Calu3 (cell line): ENCODE measurements around the gene SMOC1. TPM values are rescaled to one million over a fixed set of nuclear protein-coding genes. Genes with fewer than 3 reads are reported as not detected.

Source experiments
- BruUV-seq: library from RNA; stranded (reverse); fragments of 400-500 nt; replicated peaks from 2 replicates; lab custom pipeline; 2021; lab: Mats Ljungman, UMichigan
- CTCF ChIA-PET: fragments of 300-600 bp; sonication (Branson Sonifier 250); formaldehyde crosslinking; loops from one replicate; lab custom pipeline; 2022; ENCODE audit warnings: antibody characterized with exemption; lab: Charles Lee
- DNase-seq: peaks from one replicate; pipeline ENCODE4 v3.0.0; 2022
- H3K27ac Mint-ChIP-seq: one replicate; pipeline ENCODE4 v1.8.0; 2022; ENCODE audit warnings: mixed read lengths; ENCODE audit not compliant: unreplicated experiment
- H3K27me3 Mint-ChIP-seq: one replicate; pipeline ENCODE4 v1.8.0; 2022; ENCODE audit warnings: mixed read lengths; ENCODE audit not compliant: unreplicated experiment
- H3K36me3 Mint-ChIP-seq: one replicate; pipeline ENCODE4 v1.8.0; 2022; ENCODE audit warnings: mild to moderate bottlenecking, moderate library complexity, mixed read lengths; ENCODE audit not compliant: insufficient read depth, unreplicated experiment
- H3K4me1 Mint-ChIP-seq: one replicate; pipeline ENCODE4 v1.8.0; 2022; ENCODE audit warnings: mild to moderate bottlenecking, low read depth, mixed read lengths; ENCODE audit not compliant: unreplicated experiment
- H3K4me3 Mint-ChIP-seq: one replicate; pipeline ENCODE4 v1.8.0; 2022; ENCODE audit warnings: mild to moderate bottlenecking, low read depth, moderate library complexity, mixed read lengths; ENCODE audit not compliant: unreplicated experiment
- H3K9me3 Mint-ChIP-seq: one replicate; pipeline ENCODE4 v1.8.0; 2022; ENCODE audit warnings: low read depth, mixed read lengths; ENCODE audit not compliant: unreplicated experiment
- intact Hi-C: fragments of 100-400 bp; cut with micrococcal nuclease; formaldehyde crosslinking; loops from one replicate; pipeline ENCODE4 v1.10.0; 2022; ENCODE audit not compliant: unreplicated experiment
- total RNA-seq: library from RNA; stranded (reverse); gene quantifications from 2 replicates; pipeline ENCODE4 v1.2.3, GENCODE V29; 2022
- TF ChIP-seq, protein P1 (sequence below): fragments of 200-600 bp; IDR thresholded peaks from one replicate; pipeline ENCODE4 v1.8.0; 2022; ENCODE audit warnings: antibody characterized with exemption; ENCODE audit not compliant: unreplicated experiment

The SMOC1 gene
- total RNA-seq, 1 experiment from 2014 or later, result 39.6 TPM

DNA sequence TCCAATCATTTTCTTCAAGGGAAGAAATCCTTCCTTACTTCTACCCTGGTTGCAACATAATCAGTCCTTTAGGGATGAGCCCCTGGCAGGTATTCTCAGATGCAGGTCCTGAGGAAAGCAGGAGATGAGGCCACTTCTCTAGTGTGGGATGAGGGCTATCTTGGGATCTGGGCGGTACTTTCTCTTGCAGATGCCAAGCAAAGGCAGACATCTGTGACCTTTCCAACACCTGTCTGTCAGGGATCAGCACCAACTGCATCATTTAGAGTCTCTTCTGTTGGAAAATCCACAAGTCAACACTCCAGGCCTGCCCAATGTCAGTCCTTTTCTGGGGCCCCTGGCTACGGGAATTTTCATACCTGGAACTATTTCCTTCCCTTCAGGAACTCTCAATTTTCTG is 180.3 kb downstream of the SMOC1 start:
- Mint-ChIP-seq H3K27me3 (peaks cover 37% of the 10 kb centered on the region), H3K4me3 (no peak overlapping the region), H3K4me1 (peaks cover 22% of the 10 kb centered on the region), H3K9me3 (no peaks in the 10 kb centered on the region), H3K36me3 (peaks cover 10% of the 10 kb centered on the region), H3K27ac (no peak overlapping the region)
- no TSS peak for BruUV-seq
- TF ChIP-seq, protein P1, sequence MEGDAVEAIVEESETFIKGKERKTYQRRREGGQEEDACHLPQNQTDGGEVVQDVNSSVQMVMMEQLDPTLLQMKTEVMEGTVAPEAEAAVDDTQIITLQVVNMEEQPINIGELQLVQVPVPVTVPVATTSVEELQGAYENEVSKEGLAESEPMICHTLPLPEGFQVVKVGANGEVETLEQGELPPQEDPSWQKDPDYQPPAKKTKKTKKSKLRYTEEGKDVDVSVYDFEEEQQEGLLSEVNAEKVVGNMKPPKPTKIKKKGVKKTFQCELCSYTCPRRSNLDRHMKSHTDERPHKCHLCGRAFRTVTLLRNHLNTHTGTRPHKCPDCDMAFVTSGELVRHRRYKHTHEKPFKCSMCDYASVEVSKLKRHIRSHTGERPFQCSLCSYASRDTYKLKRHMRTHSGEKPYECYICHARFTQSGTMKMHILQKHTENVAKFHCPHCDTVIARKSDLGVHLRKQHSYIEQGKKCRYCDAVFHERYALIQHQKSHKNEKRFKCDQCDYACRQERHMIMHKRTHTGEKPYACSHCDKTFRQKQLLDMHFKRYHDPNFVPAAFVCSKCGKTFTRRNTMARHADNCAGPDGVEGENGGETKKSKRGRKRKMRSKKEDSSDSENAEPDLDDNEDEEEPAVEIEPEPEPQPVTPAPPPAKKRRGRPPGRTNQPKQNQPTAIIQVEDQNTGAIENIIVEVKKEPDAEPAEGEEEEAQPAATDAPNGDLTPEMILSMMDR, result no peak
- intact Hi-C loops, result no loop called here
- DNase-seq, result no peak
- CTCF ChIA-PET, result no interaction called here

DNA sequence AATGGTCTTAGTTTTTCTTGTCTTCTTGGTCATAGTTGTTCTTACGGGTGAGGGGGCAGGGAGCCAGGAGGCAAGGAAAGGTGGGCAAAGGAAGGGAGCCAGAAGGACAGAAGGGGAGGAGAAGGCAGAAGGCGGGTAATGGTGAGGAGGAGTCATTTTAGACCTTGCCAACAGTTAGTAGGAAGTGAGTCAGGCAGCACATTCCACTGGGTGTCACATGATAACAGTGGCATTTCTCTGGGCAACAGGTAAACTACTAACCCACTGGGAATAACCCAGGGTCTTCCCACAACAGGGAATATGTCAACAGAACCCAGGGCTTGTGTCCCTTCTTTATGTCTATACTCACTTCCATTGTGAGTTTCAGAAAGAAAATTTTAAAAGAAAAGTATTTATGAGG is 181.9 kb downstream of the SMOC1 start:
- Mint-ChIP-seq H3K4me3 (no peak overlapping the region), H3K4me1 (peaks cover 22% of the 10 kb centered on the region), H3K9me3 (no peaks in the 10 kb centered on the region), H3K27me3 (peaks cover 24% of the 10 kb centered on the region), H3K36me3 (peaks cover 10% of the 10 kb centered on the region), H3K27ac (peak overlapping the region; percentile 25)
- TF ChIP-seq, protein P1, result no peak
- no TSS peak for BruUV-seq
- intact Hi-C loops, result no loop called here
- peak; percentile 49 for DNase-seq
- CTCF ChIA-PET, result interaction anchor here (1.0 kb wide), 1 partner anchor 13 kb away, joined by 3 read pairs; no protein-coding TSS in a partner anchor

DNA sequence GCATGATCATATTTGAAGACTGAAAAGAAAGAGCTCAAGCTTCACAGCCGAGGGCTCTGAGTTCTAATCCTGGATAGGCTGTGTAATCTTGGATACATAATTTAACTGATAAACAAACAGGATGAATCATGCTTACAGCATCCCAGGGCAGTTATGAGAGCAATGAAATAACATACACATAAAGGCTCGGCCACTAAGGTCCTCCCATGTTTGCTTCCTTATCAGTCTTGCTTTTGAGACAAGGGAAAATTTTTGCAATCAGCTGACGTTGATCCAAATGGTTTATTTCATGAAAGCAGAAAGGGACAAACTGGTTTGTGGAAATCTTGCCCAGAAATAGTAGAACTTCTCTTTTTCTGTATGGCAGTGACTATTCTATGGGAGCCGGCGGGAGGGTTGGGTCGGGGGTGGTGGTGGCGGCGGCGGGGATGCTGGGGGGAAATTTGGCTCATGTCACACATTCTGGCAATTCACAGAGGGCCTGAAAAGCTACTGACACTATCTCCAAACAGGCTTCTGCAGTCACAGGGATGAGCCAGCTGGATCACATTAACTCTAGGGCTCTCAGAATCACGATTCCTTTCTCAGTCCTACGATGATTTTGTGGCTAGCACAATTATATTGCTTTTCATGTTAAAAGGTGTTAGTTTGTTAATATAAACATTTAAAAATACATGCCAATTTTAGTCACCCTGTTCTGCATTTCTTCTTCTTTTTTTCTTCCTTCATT is 185.1 kb downstream of the SMOC1 start:
- Mint-ChIP-seq H3K27ac (no peak overlapping the region), H3K4me3 (no peak overlapping the region), H3K4me1 (peaks cover 26% of the 10 kb centered on the region), H3K9me3 (no peaks in the 10 kb centered on the region), H3K36me3 (peaks cover 10% of the 10 kb centered on the region), H3K27me3 (peaks cover 14% of the 10 kb centered on the region)
- no TSS peak for BruUV-seq
- CTCF ChIA-PET, result interaction anchor here (0.5 kb wide), 1 partner anchor 186 kb away, joined by 3 read pairs; no protein-coding TSS in a partner anchor
- DNase-seq, result no peak
- TF ChIP-seq, protein P1, result no peak
- intact Hi-C loops, result no loop called here

DNA sequence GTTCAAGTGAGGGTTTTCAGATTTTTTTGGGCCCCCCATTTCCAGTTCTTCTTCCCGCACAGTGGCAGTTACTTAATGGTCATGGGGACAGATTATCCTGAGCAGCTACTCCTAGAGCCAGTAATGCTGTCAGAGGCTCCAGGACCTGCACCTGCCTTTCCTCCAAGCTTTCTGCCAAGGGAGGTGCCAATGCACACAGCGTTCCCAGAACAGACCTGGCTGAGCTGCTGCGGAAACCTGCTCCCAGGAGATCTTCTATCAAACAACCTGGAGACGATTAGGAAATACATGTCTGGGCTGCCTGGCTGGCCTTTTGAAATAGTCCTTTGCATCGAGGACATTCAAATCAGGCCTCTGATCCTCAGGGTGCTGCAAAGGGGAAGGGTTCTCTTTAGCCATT is 188.6 kb downstream of the SMOC1 start:
- Mint-ChIP-seq H3K4me3 (no peak overlapping the region), H3K4me1 (peaks cover 16% of the 10 kb centered on the region), H3K36me3 (no peaks in the 10 kb centered on the region), H3K27ac (no peak overlapping the region), H3K9me3 (no peaks in the 10 kb centered on the region), H3K27me3 (peaks cover 28% of the 10 kb centered on the region)
- TF ChIP-seq, protein P1, result no peak
- BruUV-seq, result no TSS peak
- CTCF ChIA-PET, result no interaction called here
- DNase-seq, result no peak
- intact Hi-C loops, result no loop called here
